Spleen (tissue), 7 donors: ENCODE results near the gene TEKT2.

ENCODE experiments used
- POLR2A ChIP-seq, 3 donors: fragments of 450-650 bp; IDR thresholded peaks; one replicate each; pipeline ENCODE4 v1.5.1; 2017; ENCODE audit warnings: antibody characterized with exemption in 3 of 3, mild to moderate bottlenecking in 1 of 3
- POLR2AphosphoS5 ChIP-seq, 3 donors: sonication (generic); formaldehyde crosslinking; IDR thresholded peaks; one replicate each; pipeline ENCODE4 v1.5.1; 2017; ENCODE audit warnings: antibody characterized with exemption in 3 of 3
- TF ChIP-seq, protein P1 (sequence below), 11 experiments: fragments of 200-600 bp in 7 of 11; fragments of 450-650 bp in 4 of 11; sonication (generic) in 4 of 11; IDR thresholded peaks in 8 of 11; conservative IDR thresholded peaks in 3 of 11; 1 replicate in 7 of 11; 2 replicates in 4 of 11; pipeline versions ENCODE4 v1.4.0 to v1.8.0; 2016 to 2021; ENCODE audit warnings: antibody characterized with exemption in 11 of 11, inconsistent platforms in 4 of 11, mild to moderate bottlenecking in 1 of 11
- donor health status: DM: no; HTN: no; CAD: no; lungs with moderate emphysema.
- donor health status: DM: no; HTN: no; CAD: no.
- donor health status: DM: no; HTN: no; CAD: no.

DNA sequence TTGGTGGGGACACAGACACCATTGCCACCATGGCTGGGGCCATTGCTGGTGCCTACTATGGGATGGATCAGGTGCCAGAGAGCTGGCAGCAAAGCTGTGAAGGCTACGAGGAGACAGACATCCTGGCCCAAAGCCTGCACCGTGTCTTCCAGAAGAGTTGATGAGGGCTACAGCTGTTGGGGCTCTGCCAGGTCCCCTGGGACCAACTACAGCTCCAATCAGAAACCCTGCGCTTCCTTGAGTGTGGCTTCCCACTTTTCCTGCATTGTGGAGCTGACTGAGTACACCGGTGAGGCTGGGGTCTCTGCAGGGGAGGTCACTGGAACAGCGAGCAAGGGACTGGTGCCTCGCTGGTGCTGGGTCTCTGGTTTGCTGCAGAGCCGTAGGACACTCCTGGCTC, 9.3 kb downstream of the TEKT2 start:
- TF ChIP-seq, protein P1, sequence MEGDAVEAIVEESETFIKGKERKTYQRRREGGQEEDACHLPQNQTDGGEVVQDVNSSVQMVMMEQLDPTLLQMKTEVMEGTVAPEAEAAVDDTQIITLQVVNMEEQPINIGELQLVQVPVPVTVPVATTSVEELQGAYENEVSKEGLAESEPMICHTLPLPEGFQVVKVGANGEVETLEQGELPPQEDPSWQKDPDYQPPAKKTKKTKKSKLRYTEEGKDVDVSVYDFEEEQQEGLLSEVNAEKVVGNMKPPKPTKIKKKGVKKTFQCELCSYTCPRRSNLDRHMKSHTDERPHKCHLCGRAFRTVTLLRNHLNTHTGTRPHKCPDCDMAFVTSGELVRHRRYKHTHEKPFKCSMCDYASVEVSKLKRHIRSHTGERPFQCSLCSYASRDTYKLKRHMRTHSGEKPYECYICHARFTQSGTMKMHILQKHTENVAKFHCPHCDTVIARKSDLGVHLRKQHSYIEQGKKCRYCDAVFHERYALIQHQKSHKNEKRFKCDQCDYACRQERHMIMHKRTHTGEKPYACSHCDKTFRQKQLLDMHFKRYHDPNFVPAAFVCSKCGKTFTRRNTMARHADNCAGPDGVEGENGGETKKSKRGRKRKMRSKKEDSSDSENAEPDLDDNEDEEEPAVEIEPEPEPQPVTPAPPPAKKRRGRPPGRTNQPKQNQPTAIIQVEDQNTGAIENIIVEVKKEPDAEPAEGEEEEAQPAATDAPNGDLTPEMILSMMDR (IDR thresholded peaks at IDR 0.05 in 8 of 11, conservative IDR thresholded peaks at IDR 0.05 in 3 of 11) = no peak
- TF ChIP-seq POLR2A (IDR thresholded peaks at IDR 0.05) = no peak
- no peak for TF ChIP-seq POLR2AphosphoS5 (IDR thresholded peaks at IDR 0.05)
